ENCODE measurements around the gene PMFBP1. TPM values are rescaled to one million over a fixed set of nuclear protein-coding genes. Genes with fewer than 3 reads are reported as not detected.

Gene PMFBP1
- total and polyA plus RNA-seq, 10 of the 15 experiments (the other 5 are each of a cell fraction or from before 2014, with no cell fraction given): 0.40 to 2.3 (median 1.1) TPM

DNA sequence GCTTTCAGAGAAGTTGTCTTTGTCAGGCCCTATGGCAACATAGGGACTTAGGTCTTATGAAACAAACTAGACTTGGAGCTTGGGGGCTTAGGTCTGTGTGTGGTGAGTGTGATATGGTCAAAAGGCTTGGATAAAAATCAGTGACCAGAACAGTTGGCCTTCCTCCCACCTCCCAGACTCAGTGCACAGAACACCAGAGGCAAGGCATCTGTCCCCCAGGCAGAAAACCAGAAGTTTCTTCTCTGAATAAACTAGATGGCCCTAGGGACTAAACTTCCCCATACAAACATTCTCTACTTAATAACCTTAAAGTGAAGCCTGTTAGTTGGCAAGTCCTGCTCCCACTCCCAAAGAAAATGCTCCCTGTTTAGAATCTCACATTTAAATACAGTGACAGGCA is 39.2 kb upstream of the PMFBP1 start (continued):
- TF ChIP-seq MLLT1 (IDR thresholded peaks at IDR 0.05) (no peak), NR2C2 (IDR thresholded peaks at IDR 0.05; ENCODE audit: borderline replicate concordance, control insufficient read depth, insufficient read length, low read depth) (no peak)

GRCh38 chr16:72210555-72210954 is 38.6 kb upstream of the PMFBP1 start:
- ATAC-seq: 0 out of 3 replicates have a peak, but pooled peaks have one; percentile 20
- ChIA-PET RAD21 (ENCODE audit: unreplicated experiment) (no interaction called here), SMC1A (ENCODE audit: uncharacterized antibody, unreplicated experiment) (interaction anchor here (0.9 to 1.8 kb wide), 3 partner anchors 10 to 17 kb away, joined by 3 to 5 read pairs (median 3); no protein-coding TSS in a partner anchor), POLR2A (no interaction called here), CTCF (no interaction called here)
- intact Hi-C loops (cut with micrococcal nuclease; ENCODE audit: unreplicated experiment): no loop called here
- WGBS (ENCODE audit: insufficient coverage, insufficient replicate concordance, low lambda C conversion rate, missing lambda C conversion rate): 2% methylated on average over 3 of the region's 3 CpGs
- Histone ChIP-seq H3K4me1 (ENCODE audit: control insufficient read depth, insufficient read depth, low read length) (no peaks in the 10 kb centered on the region), H2AFZ (ENCODE audit: control insufficient read depth, low read depth, low read length) (no peak overlapping the region), H3K4me3 (no peak overlapping the region), H3K4me2 (ENCODE audit: control insufficient read depth, insufficient read depth) (no peak overlapping the region), H3K27me3 (replicated peaks in 1 of 2; ENCODE audit: control insufficient read depth in 2 of 2, insufficient read depth in 2 of 2, low read length in 1 of 2) (0 out of 4 replicates have a peak, but pooled peaks cover 0 to 1% of the 10 kb centered on the region in 2 experiments), H4K20me1 (ENCODE audit: control insufficient read depth, insufficient read depth) (no peaks in the 10 kb centered on the region), H3K27ac (ENCODE audit: control insufficient read depth, insufficient read depth) (no peak overlapping the region), H3K9me3 (replicated peaks; ENCODE audit: control insufficient read depth, insufficient read depth, low read length) (no peaks in the 10 kb centered on the region), H3K9ac (ENCODE audit: control insufficient read depth, insufficient read depth, low read length) (no peak overlapping the region), H3K79me2 (ENCODE audit: control insufficient read depth, insufficient read depth, low read length) (no peaks in the 10 kb centered on the region), H3K36me3 (ENCODE audit: control insufficient read depth in 2 of 2, insufficient read depth in 2 of 2, low read length in 1 of 2) (no peaks in the 10 kb centered on the region)
- in situ Hi-C loops (cut with MboI): no loop called here
- no peak for DNase-seq (ENCODE audit: low read depth, low spot score)
- TF ChIP-seq EZH2 (IDR thresholded peaks at IDR 0.05; ENCODE audit: borderline replicate concordance, control insufficient read depth, low read depth, low read length) (no peak), CREM (IDR thresholded peaks at IDR 0.05; ENCODE audit: low read depth) (peak; percentile 33; the same call in 1 of the 2 replicates), JUNB (IDR thresholded peaks at IDR 0.05) (peak; percentile 51), POLR2AphosphoS2 (IDR thresholded peaks at IDR 0.05; ENCODE audit: low read depth, low read length) (no peak), IRF4 (IDR thresholded peaks at IDR 0.05; ENCODE audit: low read depth, low read length) (0 out of 2 replicates have a peak, but pooled peaks have one; percentile 15), RUNX3 (IDR thresholded peaks at IDR 0.05; ENCODE audit: low read length) (peak; percentile 33; the same call in 1 of the 2 replicates), CREB1 (IDR thresholded peaks at IDR 0.05; ENCODE audit: low read depth) (peak; percentile 64; the same call in 1 of the 2 replicates)
- no TSS peak for BruUV-seq (replicated peaks)
- no peak for FAIRE-seq
